ENCODE measurements around the gene STYX.

DNA sequence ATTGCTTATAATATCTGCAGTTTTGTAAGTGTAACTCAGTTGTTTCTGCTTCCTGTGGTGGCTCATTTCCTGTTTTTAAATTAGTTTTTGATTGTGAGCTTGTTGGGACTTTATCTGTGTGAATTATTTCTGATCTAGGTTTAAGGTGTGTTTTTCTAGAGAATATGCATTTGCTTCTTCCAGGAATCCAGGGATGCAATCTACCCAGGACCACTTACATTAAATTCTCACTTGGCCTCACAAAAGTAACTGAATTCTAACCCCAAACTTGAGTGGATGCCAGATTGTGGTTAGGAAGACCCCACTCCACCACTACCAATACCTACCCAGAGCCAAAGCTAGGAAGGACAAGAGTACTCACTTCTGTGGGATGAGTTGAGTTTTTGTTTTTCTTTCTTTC lies 11.9 kb downstream of the STYX start:
- TF ChIP-seq, protein P1, sequence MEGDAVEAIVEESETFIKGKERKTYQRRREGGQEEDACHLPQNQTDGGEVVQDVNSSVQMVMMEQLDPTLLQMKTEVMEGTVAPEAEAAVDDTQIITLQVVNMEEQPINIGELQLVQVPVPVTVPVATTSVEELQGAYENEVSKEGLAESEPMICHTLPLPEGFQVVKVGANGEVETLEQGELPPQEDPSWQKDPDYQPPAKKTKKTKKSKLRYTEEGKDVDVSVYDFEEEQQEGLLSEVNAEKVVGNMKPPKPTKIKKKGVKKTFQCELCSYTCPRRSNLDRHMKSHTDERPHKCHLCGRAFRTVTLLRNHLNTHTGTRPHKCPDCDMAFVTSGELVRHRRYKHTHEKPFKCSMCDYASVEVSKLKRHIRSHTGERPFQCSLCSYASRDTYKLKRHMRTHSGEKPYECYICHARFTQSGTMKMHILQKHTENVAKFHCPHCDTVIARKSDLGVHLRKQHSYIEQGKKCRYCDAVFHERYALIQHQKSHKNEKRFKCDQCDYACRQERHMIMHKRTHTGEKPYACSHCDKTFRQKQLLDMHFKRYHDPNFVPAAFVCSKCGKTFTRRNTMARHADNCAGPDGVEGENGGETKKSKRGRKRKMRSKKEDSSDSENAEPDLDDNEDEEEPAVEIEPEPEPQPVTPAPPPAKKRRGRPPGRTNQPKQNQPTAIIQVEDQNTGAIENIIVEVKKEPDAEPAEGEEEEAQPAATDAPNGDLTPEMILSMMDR (conservative IDR thresholded peaks at IDR 0.05; ENCODE audit: low read depth, low read length) = no peak
- TF ChIP-seq, protein P2, sequence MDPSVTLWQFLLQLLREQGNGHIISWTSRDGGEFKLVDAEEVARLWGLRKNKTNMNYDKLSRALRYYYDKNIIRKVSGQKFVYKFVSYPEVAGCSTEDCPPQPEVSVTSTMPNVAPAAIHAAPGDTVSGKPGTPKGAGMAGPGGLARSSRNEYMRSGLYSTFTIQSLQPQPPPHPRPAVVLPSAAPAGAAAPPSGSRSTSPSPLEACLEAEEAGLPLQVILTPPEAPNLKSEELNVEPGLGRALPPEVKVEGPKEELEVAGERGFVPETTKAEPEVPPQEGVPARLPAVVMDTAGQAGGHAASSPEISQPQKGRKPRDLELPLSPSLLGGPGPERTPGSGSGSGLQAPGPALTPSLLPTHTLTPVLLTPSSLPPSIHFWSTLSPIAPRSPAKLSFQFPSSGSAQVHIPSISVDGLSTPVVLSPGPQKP (IDR thresholded peaks at IDR 0.05; ENCODE audit: borderline replicate concordance, low read depth, low read length) = no peak
- TF ChIP-seq POLR2A (IDR thresholded peaks at IDR 0.05; ENCODE audit: low read depth, low read length) (no peak), BHLHE40 (IDR thresholded peaks at IDR 0.05; ENCODE audit: low read depth, low read length) (no peak), RFX5 (IDR thresholded peaks at IDR 0.05; ENCODE audit: low read depth, low read length) (no peak)
